Glutamatergic neuron (in vitro differentiated cells): ENCODE measurements around the gene NFYB. TPM values are rescaled to one million over a fixed set of nuclear protein-coding genes. Genes with fewer than 3 reads are reported as not detected.

Experiments
- DNase-seq: peaks from one replicate; pipeline ENCODE4 v3.0.0; 2022
- H3K27ac Mint-ChIP-seq: one replicate; pipeline ENCODE4 v1.8.0; 2020; ENCODE audit warnings: mild to moderate bottlenecking, mixed read lengths, inconsistent platforms; ENCODE audit not compliant: unreplicated experiment
- H3K27me3 Mint-ChIP-seq: one replicate; pipeline ENCODE4 v1.8.0; 2020; ENCODE audit warnings: mild to moderate bottlenecking, moderate library complexity, mixed read lengths, inconsistent platforms; ENCODE audit not compliant: unreplicated experiment
- H3K36me3 Mint-ChIP-seq: one replicate; pipeline ENCODE4 v1.8.0; 2020; ENCODE audit warnings: mild to moderate bottlenecking, mixed read lengths, inconsistent platforms; ENCODE audit not compliant: unreplicated experiment
- H3K4me1 Mint-ChIP-seq: one replicate; pipeline ENCODE4 v1.8.0; 2020; ENCODE audit warnings: mild to moderate bottlenecking, low read depth, mixed read lengths, inconsistent platforms; ENCODE audit not compliant: unreplicated experiment
- H3K4me3 Mint-ChIP-seq: one replicate; pipeline ENCODE4 v1.8.0; 2020; ENCODE audit warnings: mild to moderate bottlenecking, mixed read lengths, inconsistent platforms; ENCODE audit not compliant: unreplicated experiment
- H3K9me3 Mint-ChIP-seq: one replicate; pipeline ENCODE4 v1.8.0; 2020; ENCODE audit warnings: mild to moderate bottlenecking, moderate library complexity, mixed read lengths, inconsistent platforms; ENCODE audit not compliant: unreplicated experiment
- CTCF ChIP-seq: fragments of 200-600 bp; sonication (generic); IDR thresholded peaks from one replicate; pipeline ENCODE4 v1.5.0; 2021; ENCODE audit not compliant: partially characterized antibody, unreplicated experiment
- total RNA-seq: library from RNA; stranded (reverse); fragmentation: NEBNext Ultra II Directional; extraction: Animal tissue kit (Norgen Biotek cat#: 25700); gene quantifications from one replicate; pipeline ENCODE4 v1.2.1, GENCODE V29; 2021; ENCODE audit not compliant: unreplicated experiment

NFYB gene
- total RNA-seq, 1 donor from 2014 or later: 17.1 TPM

GRCh38 chr12:104142543-104142942, 4.5 kb upstream of the NFYB start:
- Mint-ChIP-seq H3K36me3 (no peaks in the 10 kb centered on the region), H3K27me3 (peaks cover 2% of the 10 kb centered on the region), H3K4me3 (no peak overlapping the region), H3K4me1 (peaks cover 5% of the 10 kb centered on the region), H3K27ac (no peak overlapping the region), H3K9me3 (peaks cover 1% of the 10 kb centered on the region)
- DNase-seq: no peak
- TF ChIP-seq CTCF: no peak

- H3K27me3 Mint-ChIP-seq: peaks cover 2% of the 10 kb centered on the region
- TF ChIP-seq CTCF: no peak
- peak overlapping the region; percentile 75 for H3K4me3 Mint-ChIP-seq
- no peaks in the 10 kb centered on the region for H3K36me3 Mint-ChIP-seq
- peak; percentile 20 for DNase-seq
- H3K9me3 Mint-ChIP-seq: peaks cover 1% of the 10 kb centered on the region
- peaks cover 13% of the 10 kb centered on the region for H3K4me1 Mint-ChIP-seq
- H3K27ac Mint-ChIP-seq: peak overlapping the region; percentile 79
Measured at GRCh38 chr12:104138797-104139152, 765 bp upstream of the NFYB start.

GRCh38 chr12:104137001-104137901, 759 bp downstream of the NFYB start:
- H3K9me3 Mint-ChIP-seq: peaks cover 3% of the 10 kb centered on the region
- peak overlapping the region; percentile 86 for H3K4me3 Mint-ChIP-seq
- no peaks in the 10 kb centered on the region for H3K36me3 Mint-ChIP-seq
- H3K27me3 Mint-ChIP-seq: peaks cover 2% of the 10 kb centered on the region
- H3K4me1 Mint-ChIP-seq: peaks cover 18% of the 10 kb centered on the region
- peak; percentile 62 for DNase-seq
- peak overlapping the region; percentile 94 for H3K27ac Mint-ChIP-seq
- TF ChIP-seq CTCF: no peak

GRCh38 chr12:104136577-104136976, 1.4 kb downstream of the NFYB start:
- Mint-ChIP-seq H3K4me3 (peak overlapping the region; percentile 86), H3K27me3 (peaks cover 2% of the 10 kb centered on the region), H3K36me3 (no peaks in the 10 kb centered on the region), H3K27ac (peak overlapping the region; percentile 94), H3K4me1 (peaks cover 21% of the 10 kb centered on the region), H3K9me3 (peaks cover 3% of the 10 kb centered on the region)
- no peak for DNase-seq
- TF ChIP-seq CTCF: no peak

- H3K27ac Mint-ChIP-seq: no peak overlapping the region
- no peak for DNase-seq
- peaks cover 2% of the 10 kb centered on the region for H3K27me3 Mint-ChIP-seq
- no peaks in the 10 kb centered on the region for H3K36me3 Mint-ChIP-seq
- peaks cover 2% of the 10 kb centered on the region for H3K9me3 Mint-ChIP-seq
- TF ChIP-seq CTCF: no peak
- H3K4me3 Mint-ChIP-seq: no peak overlapping the region
- peaks cover 23% of the 10 kb centered on the region for H3K4me1 Mint-ChIP-seq
Measured at GRCh38 chr12:104134882-104135281, 3.1 kb downstream of the NFYB start.
